ENCODE results near the gene SF3A2.

Gene SF3A2

DNA sequence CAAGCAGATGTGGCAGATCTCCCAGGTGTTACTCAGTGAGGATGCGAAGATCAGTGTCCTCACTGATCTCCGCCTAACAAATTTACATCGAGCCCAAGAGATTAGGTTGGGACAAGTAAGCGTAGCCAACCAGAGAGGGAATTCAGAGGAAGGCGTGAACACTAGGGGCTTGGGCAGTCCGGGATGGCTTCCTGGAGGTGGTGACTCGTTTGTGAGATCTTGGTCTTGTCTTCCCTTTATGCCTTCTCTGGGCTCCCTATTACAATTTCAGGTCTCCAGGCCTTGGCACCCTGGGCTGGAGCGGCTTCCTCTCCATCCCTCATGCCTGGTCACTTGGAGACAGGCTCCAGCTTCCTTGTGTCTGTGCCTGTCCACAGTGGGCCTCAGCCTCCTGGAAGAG, 6.2 kb downstream of the SF3A2 start:
- no peak for DNase-seq

DNA sequence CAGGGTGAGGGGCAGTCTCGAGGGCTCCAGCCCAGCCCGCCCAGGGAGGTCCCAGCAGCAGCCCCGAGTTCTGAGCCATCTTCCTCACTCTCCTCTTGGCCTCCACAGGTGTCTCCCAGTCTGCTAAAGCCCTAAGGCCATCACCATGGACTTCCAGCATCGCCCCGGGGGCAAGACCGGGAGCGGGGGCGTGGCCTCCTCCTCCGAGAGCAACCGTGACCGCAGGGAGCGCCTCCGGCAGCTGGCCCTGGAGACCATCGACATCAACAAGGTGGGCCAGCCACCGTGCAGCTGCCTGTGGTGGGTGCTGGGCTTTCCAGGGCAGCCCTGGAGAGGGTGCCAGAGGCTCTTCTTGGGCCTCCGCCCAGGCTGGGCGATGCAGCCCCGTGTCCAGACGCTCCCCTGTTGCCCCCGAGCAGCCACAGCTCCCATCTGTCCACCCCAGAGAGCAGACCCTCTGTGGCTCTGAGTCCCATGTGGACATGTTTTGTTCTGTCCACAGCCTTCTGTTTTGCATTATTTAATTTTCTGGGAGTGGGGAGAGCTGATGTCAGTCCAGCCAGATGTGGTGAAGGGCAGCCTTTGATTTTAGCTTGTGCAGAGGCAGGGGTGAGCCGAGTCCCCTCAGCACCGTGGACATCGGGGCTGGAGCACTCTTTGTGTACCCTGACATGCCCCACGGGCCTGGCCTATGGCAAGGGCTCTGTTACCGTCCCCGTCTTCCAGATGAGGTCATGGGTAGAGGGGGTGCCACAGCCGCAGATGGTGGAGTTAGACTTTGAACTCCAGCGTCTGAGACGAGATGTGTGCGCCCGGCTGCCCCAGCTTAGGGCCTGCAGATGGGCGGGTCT, 6.9 kb downstream of the SF3A2 start:
- DNase-seq = no peak

DNA sequence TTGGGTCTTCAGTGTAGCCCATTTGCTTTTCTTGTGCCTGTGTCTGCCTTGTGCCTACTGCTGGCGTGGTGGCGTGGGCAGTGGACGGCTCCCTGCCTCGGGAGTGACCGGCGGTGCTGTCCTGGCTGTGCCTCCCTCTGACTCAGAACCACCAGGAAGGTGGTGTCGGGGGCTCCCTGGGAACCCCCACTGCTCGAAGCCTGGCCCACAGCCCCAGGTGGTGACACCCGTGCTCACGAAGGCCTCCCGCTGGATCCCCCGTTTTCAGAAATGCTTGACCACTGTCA, 7.4 kb downstream of the SF3A2 start:
- no peak for DNase-seq

DNA sequence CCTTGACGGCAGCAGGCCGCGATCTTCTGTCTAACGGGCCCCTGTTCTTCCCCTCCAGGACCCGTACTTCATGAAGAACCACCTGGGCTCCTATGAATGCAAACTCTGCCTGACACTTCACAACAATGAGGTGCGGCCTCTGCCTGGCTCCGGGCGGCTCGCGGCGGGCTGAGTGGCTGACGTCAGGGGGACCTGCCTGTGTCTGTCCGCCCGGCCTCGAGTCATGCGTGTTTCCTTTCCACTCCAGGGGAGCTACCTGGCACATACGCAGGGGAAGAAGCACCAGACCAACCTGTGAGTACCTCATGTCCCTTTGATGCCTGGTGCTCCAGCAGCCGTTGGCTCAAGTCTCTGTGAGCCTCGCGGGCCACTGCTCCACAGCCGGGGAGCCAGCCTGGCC, 7.9 kb downstream of the SF3A2 start:
- DNase-seq = no peak

DNA sequence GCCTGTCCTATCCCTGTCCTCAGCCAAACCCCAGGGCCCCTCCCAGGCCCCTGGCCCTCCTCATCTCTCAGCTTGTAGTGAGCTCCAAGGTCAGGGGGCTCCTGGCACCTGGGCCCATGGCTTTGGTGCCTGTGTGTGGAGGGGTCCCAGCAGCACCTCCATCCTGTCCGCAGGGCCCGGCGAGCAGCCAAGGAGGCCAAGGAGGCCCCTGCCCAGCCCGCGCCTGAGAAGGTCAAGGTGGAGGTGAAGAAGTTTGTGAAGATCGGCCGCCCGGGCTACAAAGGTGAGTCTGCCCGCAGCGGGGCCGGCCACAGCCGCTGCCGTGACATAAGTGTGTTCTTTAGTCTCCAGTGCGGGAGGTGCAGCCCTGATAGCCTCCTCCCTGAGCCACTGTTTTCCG, 8.6 kb downstream of the SF3A2 start:
- DNase-seq = no peak

DNA sequence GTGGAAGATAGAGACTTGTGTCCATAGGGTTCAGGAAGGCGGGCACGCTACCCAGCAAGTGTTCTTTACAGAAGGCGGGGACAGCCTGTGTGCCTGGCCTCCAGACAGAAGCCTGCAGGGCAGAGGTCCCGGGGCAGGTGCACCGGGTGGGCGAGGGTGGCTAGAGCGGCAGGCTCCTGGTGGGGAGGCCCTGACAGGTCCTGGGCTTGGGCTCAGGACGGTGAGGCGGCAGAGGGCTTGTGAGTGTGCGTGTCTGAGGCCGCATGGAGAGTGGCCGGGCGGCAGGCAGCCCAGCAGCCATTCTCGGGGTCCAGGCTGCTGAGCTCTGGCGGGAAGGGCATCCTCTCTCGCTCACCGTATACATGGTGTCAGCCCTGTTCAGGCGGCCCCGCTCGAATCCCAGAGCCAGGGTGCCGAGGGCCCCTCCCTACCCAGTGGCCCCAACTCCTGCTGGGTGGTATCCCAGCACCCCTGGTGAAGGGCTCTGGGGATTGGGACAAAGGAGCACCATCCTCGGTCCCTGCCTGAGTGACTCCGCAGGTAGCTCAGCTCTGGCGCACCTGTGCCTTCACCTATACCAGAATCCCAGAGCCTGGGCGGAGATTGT, 9.5 kb downstream of the SF3A2 start:
- no peak for DNase-seq

DNA sequence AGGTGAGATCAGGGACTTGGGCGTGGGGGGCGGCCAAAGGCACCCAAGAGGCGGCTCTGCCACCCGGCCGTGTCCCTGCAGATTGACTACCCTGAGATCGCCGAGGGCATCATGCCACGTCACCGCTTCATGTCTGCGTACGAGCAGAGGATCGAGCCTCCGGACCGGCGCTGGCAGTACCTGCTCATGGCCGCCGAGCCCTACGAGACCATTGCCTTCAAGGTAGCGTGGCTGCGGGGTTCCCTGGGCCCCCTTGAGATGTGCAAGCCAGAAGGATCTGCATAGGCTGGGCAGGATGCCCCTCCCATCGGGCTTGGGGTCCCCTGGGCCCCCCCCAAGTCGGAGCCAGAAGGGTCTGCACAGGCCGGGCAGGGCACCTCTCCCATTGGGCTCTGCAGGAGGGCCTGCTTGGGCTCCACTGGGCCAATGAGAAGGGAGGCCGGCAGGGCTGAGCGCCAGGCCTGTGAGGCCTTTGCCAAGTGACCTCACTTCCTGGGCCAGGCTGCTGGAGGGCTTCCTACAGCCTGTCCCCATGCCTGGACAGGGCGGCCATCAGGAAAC, 10.3 kb downstream of the SF3A2 start:
- DNase-seq = no peak

DNA sequence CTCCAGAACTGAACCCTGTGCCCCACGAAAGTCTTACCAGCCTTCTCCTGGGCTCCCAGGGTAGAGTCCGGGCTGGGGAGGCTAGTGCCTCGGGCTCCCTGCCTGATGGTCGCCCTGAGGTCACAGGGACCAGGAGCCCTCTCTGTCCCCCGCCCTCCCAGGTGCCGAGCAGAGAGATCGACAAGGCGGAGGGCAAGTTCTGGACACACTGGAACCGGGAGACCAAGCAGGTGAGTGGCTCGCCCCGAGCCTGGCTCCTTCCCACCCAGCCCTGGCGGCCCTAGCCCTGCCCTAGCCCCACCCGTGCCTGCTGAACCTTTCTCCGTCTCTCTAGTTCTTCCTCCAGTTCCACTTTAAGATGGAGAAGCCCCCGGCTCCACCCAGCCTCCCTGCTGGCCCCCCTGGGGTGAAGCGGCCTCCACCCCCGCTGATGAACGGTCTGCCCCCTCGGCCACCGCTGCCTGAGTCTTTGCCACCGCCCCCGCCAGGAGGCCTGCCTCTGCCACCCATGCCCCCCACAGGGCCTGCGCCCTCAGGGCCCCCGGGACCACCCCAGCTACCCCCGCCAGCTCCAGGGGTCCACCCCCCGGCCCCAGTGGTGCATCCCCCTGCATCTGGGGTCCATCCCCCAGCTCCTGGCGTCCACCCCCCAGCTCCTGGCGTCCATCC, 10.9 kb downstream of the SF3A2 start:
- no peak for DNase-seq

DNA sequence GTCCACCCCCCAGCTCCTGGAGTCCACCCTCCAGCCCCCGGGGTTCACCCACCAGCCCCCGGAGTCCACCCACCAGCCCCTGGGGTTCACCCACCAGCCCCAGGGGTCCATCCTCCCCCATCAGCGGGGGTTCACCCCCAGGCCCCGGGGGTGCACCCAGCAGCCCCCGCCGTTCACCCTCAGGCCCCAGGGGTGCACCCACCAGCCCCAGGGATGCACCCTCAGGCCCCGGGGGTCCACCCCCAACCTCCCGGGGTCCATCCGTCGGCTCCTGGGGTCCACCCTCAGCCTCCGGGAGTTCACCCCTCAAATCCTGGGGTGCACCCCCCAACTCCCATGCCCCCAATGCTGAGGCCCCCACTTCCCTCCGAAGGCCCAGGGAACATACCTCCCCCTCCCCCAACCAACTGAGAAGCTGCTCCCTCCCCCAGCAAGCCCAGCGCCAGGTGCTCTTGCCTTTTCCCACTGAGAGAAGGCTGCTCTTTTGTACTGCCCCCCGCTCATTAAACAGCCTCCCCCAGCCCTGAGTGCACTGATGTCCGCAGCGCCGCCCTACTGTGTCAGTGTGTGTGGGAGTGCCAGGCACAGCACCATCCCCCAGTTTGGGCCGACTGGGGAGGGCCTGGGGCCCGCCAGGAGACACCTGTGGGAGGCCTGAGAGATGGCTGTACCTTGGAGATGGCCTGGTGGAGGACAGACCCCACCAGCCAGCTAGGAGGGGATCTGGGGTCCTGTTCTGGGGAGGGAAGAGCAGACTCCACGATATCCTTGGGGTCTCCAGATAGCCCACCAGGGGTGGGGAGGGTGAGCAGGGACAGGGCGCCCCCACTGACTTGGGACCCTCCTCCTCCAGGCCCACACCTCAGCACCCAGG, 11.7 kb downstream of the SF3A2 start:
- DNase-seq = no peak

DNA sequence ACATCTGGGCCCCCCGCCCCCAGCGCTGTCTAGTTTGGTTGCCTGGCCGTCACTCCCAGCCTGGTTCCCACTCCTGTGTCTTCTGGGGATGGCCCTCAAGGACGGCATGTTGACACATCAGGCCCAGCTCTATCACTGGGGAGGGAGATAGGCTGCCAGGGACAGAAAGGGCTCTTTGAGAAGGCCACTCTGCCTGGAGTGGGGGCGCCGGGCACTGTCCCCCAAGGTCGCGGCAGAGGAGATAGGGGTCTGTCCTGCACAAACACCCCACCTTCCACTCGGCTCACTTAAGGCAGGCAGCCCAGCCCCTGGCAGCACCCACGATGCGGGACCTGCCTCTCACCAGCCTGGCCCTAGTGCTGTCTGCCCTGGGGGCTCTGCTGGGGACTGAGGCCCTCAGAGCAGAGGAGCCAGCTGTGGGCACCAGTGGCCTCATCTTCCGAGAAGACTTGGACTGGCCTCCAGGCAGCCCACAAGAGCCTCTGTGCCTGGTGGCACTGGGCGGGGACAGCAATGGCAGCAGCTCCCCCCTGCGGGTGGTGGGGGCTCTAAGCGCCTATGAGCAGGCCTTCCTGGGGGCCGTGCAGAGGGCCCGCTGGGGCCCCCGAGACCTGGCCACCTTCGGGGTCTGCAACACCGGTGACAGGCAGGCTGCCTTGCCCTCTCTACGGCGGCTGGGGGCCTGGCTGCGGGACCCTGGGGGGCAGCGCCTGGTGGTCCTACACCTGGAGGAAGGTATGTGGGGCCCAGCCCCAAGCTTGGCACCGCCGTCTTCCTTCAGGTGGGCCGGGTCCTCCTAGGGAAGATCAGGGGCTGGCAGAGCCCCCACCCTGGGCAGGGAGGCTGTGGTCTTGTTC, 12.6 kb downstream of the SF3A2 start, which contains the start of gene AMH:
Gene AMH, plus strand, starts transcription at position 314 of the 857 bp plus-strand sequence. Its CDS starts 10 bp downstream, at position 324.
- DNase-seq = no peak

DNA sequence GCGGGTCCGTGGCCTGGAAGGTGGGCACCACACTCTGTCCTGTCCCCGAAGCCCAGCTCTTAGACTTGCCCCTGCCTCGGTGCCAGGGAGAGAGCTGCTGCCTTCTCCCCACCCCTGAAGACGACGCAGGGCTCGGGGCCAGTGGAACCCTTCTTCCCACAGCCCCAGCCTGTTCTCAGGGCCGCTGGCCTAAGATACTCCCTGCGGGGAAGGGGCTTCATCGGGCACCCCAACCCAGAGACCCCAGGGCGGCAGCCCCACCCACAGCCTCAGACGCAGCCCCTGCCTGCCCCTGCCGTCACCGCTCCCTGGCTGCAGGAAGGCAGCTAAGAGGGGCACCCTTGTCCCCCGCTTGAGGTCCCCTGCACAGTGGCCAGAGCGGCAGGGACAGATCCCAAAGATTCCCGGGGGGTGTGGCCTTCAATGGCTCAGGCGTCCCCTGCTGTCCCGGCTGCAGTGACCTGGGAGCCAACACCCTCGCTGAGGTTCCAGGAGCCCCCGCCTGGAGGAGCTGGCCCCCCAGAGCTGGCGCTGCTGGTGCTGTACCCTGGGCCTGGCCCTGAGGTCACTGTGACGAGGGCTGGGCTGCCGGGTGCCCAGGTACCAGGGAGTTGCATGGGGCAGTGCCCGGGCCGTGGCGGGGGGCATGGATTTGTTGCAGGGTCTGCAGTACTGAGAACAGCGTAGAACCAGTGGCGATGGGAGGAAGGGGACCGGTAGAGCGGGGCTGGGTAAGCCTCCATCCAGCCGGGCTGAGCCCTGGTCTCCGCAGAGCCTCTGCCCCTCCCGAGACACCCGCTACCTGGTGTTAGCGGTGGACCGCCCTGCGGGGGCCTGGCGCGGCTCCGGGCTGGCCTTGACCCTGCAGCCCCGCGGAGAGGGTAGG, 13.5 kb downstream of the SF3A2 start:
- DNase-seq = no peak

DNA sequence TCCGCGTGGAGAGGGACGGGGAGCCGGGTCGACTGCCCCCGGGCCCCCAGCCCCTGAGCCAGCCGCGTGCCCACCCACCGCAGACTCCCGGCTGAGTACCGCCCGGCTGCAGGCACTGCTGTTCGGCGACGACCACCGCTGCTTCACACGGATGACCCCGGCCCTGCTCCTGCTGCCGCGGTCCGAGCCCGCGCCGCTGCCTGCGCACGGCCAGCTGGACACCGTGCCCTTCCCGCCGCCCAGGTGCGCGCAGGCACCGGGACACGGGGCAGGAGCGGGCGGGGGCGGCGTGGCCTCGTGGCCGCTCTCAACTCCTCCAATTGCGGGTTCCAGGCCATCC, 14.1 kb downstream of the SF3A2 start:
- no peak for DNase-seq

DNA sequence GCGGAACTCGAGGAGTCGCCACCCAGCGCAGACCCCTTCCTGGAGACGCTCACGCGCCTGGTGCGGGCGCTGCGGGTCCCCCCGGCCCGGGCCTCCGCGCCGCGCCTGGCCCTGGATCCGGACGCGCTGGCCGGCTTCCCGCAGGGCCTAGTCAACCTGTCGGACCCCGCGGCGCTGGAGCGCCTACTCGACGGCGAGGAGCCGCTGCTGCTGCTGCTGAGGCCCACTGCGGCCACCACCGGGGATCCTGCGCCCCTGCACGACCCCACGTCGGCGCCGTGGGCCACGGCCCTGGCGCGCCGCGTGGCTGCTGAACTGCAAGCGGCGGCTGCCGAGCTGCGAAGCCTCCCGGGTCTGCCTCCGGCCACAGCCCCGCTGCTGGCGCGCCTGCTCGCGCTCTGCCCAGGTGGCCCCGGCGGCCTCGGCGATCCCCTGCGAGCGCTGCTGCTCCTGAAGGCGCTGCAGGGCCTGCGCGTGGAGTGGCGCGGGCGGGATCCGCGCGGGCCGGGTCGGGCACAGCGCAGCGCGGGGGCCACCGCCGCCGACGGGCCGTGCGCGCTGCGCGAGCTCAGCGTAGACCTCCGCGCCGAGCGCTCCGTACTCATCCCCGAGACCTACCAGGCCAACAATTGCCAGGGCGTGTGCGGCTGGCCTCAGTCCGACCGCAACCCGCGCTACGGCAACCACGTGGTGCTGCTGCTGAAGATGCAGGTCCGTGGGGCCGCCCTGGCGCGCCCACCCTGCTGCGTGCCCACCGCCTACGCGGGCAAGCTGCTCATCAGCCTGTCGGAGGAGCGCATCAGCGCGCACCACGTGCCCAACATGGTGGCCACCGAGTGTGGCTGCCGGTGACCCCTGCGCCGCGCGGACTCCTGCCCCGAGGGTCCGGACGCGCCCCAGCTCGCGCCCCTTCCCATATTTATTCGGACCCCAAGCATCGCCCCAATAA, 14.8 kb downstream of the SF3A2 start:
- DNase-seq = no peak

DNA sequence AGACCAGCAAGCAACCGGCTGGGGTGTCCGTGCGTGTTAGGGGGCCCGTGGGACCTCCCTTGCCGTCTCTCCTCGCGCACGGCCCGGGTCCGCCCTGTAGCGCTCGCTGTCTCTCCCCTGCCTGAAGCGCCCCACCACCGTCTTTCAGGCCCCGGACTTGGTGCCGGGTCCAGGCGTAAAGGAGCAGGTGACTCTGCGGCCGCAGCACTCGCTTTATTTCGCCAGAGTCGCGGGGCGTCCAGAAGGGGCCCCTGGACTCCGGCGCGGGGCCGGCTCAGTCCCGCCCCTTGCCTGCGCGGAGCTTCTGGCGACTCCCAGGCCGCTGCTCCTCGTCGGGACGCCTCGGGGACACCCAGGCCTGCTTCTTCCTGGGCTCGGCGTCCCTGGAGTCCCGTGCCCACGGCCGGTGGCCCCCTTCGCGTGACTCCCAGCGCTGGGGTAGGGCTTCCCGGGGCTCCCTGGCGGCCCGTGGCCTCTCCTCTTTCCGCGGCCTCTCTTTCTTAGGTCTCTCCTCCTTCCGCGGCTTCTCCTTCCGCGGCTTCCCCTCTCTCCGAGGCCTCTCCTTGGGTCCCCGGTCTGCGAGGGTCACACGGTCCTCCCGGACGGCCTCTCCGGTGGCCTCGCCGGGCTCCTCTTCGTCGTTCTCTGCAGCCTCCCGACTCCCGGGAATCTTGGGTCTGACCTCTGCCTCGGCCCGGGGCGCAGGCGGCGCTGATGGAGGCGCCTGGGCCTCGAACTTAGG, 15.6 kb downstream of the SF3A2 start:
- DNase-seq = no peak

DNA sequence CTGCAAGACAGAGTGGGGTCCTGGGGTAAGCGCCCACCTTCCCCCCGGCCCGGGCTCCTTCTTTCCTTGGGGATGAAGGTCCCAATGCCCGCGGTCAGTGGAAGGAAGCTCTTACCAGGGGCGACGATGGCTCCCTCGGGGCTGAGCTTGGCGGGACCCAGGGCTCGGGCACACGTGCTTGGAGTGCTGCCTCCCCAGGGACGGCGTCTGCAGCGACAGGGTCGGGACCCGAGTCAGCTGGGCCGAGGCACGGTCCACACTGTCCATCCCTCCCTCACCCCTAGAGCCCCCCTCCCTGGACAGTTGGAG, 16.1 kb downstream of the SF3A2 start:
- no peak for DNase-seq

DNA sequence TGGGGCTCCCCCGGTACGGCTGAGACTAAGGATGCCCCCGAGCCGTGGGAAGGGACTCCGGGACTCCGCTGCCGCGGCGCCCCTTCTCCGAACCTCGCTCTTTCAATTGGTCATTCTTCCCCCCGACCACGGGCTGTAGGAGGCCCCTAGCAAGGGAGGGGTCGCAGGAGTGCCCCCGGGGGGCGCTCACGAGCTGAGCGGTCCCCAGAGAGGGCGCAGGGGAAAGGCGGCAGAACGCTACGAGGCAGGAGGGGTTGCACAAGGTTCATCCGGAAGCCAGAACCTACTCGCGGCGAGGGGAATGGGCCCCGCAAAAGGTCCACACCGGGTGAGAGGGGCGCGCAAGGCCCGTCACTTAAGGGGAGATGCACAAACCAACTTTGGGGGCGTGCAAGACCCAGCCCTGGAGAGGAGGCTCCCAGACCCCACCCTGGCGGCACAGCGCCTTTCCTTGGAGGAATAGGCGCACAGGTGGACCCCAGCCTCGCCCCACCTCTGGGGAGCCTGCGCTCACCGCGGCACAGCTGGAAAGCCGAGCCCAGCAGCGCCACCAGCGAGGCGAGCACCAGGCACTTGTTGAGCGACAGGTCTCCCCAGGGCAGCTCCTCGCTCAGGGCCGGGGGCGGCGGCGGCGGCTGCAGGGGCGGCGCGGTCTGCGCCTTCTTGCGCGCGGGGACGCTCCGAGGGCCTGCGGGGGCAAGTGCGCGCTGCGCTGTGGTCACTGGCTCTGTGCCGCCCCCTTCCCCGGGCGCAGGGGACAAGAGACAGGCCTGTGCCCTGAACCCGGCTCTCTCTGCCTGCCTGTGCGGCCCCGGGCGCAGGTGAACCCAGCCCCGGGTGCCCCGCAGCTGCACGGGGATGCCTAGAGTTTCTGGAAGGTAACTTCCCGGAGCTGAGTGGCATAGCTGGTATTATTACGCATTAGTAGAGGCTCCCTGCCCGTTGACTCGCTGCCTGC, 16.8 kb downstream of the SF3A2 start:
- DNase-seq = no peak

DNA sequence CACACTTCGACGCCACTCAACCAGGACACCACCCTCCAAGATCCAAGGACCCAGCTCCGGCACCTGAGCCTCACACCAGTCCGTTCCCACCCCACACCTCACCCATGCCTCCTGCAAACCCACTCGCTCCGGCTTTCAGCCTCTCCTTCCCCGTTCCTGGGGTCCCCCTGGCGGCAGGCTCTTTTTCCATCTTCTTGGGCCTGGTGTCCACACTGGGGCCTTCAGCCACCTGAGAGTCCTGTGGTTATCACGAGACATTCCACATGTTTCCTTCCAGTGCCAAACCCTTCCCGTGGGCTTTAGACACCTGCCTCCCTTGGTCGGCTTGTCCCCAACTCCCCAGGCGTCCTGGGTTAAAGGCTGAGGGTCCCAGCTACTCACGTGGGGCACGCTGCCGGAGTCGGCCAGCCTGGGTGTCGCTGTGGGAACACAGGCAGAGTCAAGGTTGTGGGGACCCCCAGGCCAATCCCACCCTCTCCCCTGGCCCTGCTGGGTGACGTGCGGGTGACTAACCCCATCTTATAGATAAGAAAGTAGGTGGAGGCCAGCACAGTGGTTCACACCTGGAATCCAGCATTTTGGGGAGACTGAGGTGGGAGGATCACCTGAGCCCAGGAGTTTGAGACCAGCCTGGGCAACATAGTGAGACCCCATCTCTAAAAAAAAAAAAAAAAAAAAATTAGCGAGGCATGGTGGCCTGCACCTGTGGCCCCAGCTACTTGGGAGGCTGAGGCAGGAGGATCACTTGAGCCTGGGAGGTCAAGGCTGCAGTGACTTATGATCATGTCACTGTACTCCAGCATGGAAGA, 17.6 kb downstream of the SF3A2 start:
- DNase-seq = no peak

Data from NCI-H2029 treated with DMSO at 0.1 percent for 48 hours (cell line).